GM12874 (cell line): ENCODE measurements around the gene ARRB2.

Experiments
- CTCF ChIP-seq: IDR thresholded peaks from 2 replicates; pipeline ENCODE4 v1.5.1; 2011; ENCODE audit warnings: low read depth, mild to moderate bottlenecking, control low read depth, low read length, moderate library complexity; ENCODE audit not compliant: insufficient read depth

The ARRB2 gene

GRCh38 chr17:4679658-4680057 lies 30.8 kb upstream of the ARRB2 start:
- TF ChIP-seq CTCF: no peak

GRCh38 chr17:4690745-4691144 lies 19.7 kb upstream of the ARRB2 start:
- no peak for TF ChIP-seq CTCF

GRCh38 chr17:4691686-4692085 lies 18.7 kb upstream of the ARRB2 start:
- no peak for TF ChIP-seq CTCF

GRCh38 chr17:4693416-4693815 lies 17.0 kb upstream of the ARRB2 start:
- no peak for TF ChIP-seq CTCF

- TF ChIP-seq CTCF: no peak
These were observed 14.0 kb upstream of the ARRB2 start for GRCh38 chr17:4696437-4696805.

GRCh38 chr17:4701116-4701515 lies 9.3 kb upstream of the ARRB2 start:
- no peak for TF ChIP-seq CTCF

GRCh38 chr17:4703330-4703691 lies 7.1 kb upstream of the ARRB2 start:
- TF ChIP-seq CTCF: no peak

GRCh38 chr17:4704991-4705390 lies 5.4 kb upstream of the ARRB2 start:
- TF ChIP-seq CTCF: no peak
